ENCODE results near the gene ZNF783.

DNA sequence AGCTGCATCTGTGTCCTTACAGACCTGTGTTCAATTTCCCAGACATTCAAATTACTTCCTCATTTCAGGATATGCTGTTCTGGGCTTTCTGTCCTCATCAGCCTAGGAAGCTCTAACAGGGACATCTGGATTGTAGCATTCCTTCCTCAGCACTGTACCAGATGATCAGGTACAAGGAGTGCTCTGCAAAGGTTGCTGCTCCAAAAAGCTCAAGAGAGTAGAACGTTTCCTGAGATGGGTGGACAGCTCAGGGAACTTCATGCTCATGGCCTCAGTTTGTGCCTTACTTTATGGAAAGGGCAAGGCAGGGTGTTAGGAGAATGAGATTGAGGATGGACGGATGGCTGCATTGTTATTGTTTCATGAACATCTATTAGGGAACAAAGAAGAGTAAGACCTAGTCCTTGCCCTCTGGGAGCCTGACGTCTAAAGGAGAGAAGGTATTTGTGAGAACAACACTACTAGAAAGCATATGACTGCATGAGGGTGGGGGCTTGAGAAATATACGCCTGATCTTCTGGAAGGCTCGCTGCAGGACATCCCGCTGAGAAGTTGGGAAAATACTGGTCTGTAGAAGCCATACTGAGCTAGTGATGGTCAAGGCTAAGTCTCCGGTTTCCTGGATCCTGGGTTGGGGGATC lies 33.0 kb upstream of the ZNF783 start:
- TF ChIP-seq POLR2AphosphoS5 (IDR thresholded peaks at IDR 0.05; ENCODE audit: low read depth, low read length) (no peak), TAF1 (IDR thresholded peaks at IDR 0.05; ENCODE audit: borderline replicate concordance, low read depth, low read length) (no peak), POLR2A (IDR thresholded peaks at IDR 0.05; ENCODE audit: low read depth, low read length) (no peak; the same call in 1 of the 2 replicates)

Data from GM12892 (cell line).